ENCODE data around the gene STX1A. TPM values are rescaled to one million over a fixed set of nuclear protein-coding genes. Genes with fewer than 3 reads are reported as not detected.

STX1A gene
- total RNA-seq, 2 donors from 2014 or later = 9.9 to 12.5 TPM

- no peaks in the 10 kb centered on the region for H3K9me3 ChIP-seq
- peak overlapping the region; percentile 96 to 100 (median 98) for H3K27ac ChIP-seq
- no peaks in the 10 kb centered on the region for H3K27me3 ChIP-seq
- H3K4me1 ChIP-seq = peaks cover 84% of the 10 kb centered on the region
- ATAC-seq = peak; percentile 69
- H3K4me3 ChIP-seq = no peak overlapping the region
- TF ChIP-seq POLR2A (IDR thresholded peaks at IDR 0.05) = peak; percentile 44 to 65 (median 54)
- TF ChIP-seq, protein P1, sequence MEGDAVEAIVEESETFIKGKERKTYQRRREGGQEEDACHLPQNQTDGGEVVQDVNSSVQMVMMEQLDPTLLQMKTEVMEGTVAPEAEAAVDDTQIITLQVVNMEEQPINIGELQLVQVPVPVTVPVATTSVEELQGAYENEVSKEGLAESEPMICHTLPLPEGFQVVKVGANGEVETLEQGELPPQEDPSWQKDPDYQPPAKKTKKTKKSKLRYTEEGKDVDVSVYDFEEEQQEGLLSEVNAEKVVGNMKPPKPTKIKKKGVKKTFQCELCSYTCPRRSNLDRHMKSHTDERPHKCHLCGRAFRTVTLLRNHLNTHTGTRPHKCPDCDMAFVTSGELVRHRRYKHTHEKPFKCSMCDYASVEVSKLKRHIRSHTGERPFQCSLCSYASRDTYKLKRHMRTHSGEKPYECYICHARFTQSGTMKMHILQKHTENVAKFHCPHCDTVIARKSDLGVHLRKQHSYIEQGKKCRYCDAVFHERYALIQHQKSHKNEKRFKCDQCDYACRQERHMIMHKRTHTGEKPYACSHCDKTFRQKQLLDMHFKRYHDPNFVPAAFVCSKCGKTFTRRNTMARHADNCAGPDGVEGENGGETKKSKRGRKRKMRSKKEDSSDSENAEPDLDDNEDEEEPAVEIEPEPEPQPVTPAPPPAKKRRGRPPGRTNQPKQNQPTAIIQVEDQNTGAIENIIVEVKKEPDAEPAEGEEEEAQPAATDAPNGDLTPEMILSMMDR (IDR thresholded peaks at IDR 0.05) = no peak
- intact Hi-C loops (cut with DNase I) = no loop called here
- DNase-seq = peak; percentile 99 to 100 (median 99)
- no peaks in the 10 kb centered on the region for H3K36me3 ChIP-seq (replicated peaks in 1 of 2; ENCODE audit: insufficient read depth in 1 of 2, low read depth in 2 of 2)
- WGBS, 2 donors = 12 to 15% methylated on average over 11 to 35 of the region's 35 CpGs
Measured at GRCh38 chr7:73742753-73743641, 23.5 kb upstream of the STX1A start.

DNA sequence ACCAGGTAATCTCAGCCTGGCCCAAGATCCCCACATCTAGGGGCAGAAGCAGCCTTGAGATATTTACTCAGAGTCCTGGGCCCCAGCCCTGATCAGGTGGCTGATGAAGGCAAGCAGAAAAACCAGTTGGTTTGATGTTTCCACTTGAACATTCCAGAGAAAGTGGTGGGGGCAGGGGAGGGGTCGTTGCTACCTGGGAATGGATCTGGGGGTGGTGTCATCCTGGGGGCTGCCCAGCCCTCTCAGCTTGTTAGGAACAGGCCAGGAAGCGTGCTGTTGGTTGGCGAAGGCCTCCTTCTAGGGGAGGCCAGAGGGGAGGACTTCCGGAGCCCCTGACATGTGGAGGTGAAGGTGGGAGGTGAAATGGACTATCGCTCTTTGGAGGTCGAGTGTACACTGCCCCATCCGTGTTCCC, 22.9 kb upstream of the STX1A start:
- 21 to 31% methylated on average over 6 to 7 of the region's 7 CpGs for WGBS, 2 donors
- intact Hi-C loops (cut with DNase I) = no loop called here
- peak; percentile 7 for ATAC-seq
- TF ChIP-seq POLR2A (IDR thresholded peaks at IDR 0.05) = no peak
- TF ChIP-seq, protein P1 (IDR thresholded peaks at IDR 0.05) = peak in 1 of 7 experiments; percentile 0
- no peaks in the 10 kb centered on the region for H3K36me3 ChIP-seq (replicated peaks in 1 of 2; ENCODE audit: insufficient read depth in 1 of 2, low read depth in 2 of 2)
- DNase-seq = peak; percentile 67 to 80 (median 71)
- no peak overlapping the region for H3K4me3 ChIP-seq
- no peaks in the 10 kb centered on the region for H3K27me3 ChIP-seq
- peaks cover 86% of the 10 kb centered on the region for H3K4me1 ChIP-seq
- peak overlapping the region; percentile 96 to 100 (median 98) for H3K27ac ChIP-seq
- H3K9me3 ChIP-seq = no peaks in the 10 kb centered on the region

GRCh38 chr7:73741600-73741999, 22.1 kb upstream of the STX1A start:
- no peak for TF ChIP-seq POLR2A (IDR thresholded peaks at IDR 0.05)
- TF ChIP-seq, protein P1 (IDR thresholded peaks at IDR 0.05) = no peak
- intact Hi-C loops (cut with DNase I) = no loop called here

GRCh38 chr7:73740771-73741170, 21.3 kb upstream of the STX1A start:
- TF ChIP-seq POLR2A (IDR thresholded peaks at IDR 0.05) = no peak
- TF ChIP-seq, protein P1 (IDR thresholded peaks at IDR 0.05) = no peak
- no peaks in the 10 kb centered on the region for H3K9me3 ChIP-seq
- intact Hi-C loops (cut with DNase I) = no loop called here
- H3K4me3 ChIP-seq = no peak overlapping the region
- H3K27ac ChIP-seq = peak overlapping the region; percentile 51 to 100 (median 98)
- H3K4me1 ChIP-seq = peaks cover 86% of the 10 kb centered on the region
- whole genome bisulfite sequencing, 2 donors = 75 to 77% methylated on average over 5 of the region's 5 CpGs
- H3K36me3 ChIP-seq (replicated peaks in 1 of 2; ENCODE audit: insufficient read depth in 1 of 2, low read depth in 2 of 2) = peaks cover 0 to 7% of the 10 kb centered on the region in 2 donors
- no peaks in the 10 kb centered on the region for H3K27me3 ChIP-seq
- DNase-seq (peak in 1 of 4 donors; percentile 27), ATAC-seq (no peak)

More at GRCh38 chr7:73741600-73741999, 22.1 kb upstream of the STX1A start:
- H3K36me3 ChIP-seq (replicated peaks in 1 of 2; ENCODE audit: insufficient read depth in 1 of 2, low read depth in 2 of 2) = peaks cover 0 to 1% of the 10 kb centered on the region in 2 donors
- peaks cover 86% of the 10 kb centered on the region for H3K4me1 ChIP-seq
- H3K4me3 ChIP-seq = no peak overlapping the region
- 61 to 72% methylated on average over 5 of the region's 5 CpGs for WGBS, 2 donors
- H3K9me3 ChIP-seq = no peaks in the 10 kb centered on the region
- peak in 3 of 4 donors; percentile 35 to 54 (median 48) for DNase-seq
- ATAC-seq = no peak
- no peaks in the 10 kb centered on the region for H3K27me3 ChIP-seq
- peak overlapping the region; percentile 96 to 100 (median 98) for H3K27ac ChIP-seq
